Lower leg skin (tissue), 4 donors: ENCODE measurements around the gene ARHGAP1. TPM values are rescaled to one million over a fixed set of nuclear protein-coding genes. Genes with fewer than 3 reads are reported as not detected.

Experiments used
- DNase-seq, 2 donors: peaks; one replicate each; pipeline ENCODE4 v3.0.0-alpha.2; 2019; ENCODE audit warnings: low spot score in 2 of 2
- H3K4me3 ChIP-seq: fragments of 200-600 bp; sonication (generic); 2 replicates; pipeline ENCODE4 v1.5.1; 2017; ENCODE audit warnings: mild to moderate bottlenecking, low read depth; ENCODE audit not compliant: poor library complexity, severe bottlenecking
- CTCF ChIP-seq, 3 donors: fragments of 450-650 bp; IDR thresholded peaks; one replicate each; pipeline ENCODE4 v1.5.1; 2016; ENCODE audit warnings: antibody characterized with exemption in 3 of 3, mild to moderate bottlenecking in 3 of 3, moderate library complexity in 2 of 3
- POLR2A ChIP-seq, 2 donors: fragments of 450-650 bp; IDR thresholded peaks; one replicate each; pipeline ENCODE4 v1.6.1; 2016 to 2017; ENCODE audit warnings: antibody characterized with exemption in 2 of 2, mild to moderate bottlenecking in 1 of 2, moderate library complexity in 1 of 2
- WGBS, 2 donors: methylation state at CpG; one replicate each; pipeline ENCODE4 v1.1.5; 2018; 5-methylcytosine and 5-hydroxymethylcytosine counted together
- intact Hi-C: fragments of 100-400 bp; cut with DNase I; formaldehyde crosslinking; loops from one replicate; pipeline ENCODE4 v1.15.0; 2023; ENCODE audit warnings: low total_unique reads
- total RNA-seq, 4 donors: library from RNA; depleted of rRNA; stranded (reverse); fragments of >200 nt; gene quantifications; one replicate each; pipeline ENCODE4 v1.1.0, GENCODE V29; 2016

Gene ARHGAP1
- total RNA-seq, 4 donors from 2014 or later, result 56.4 to 70.6 (median 64.3) TPM

GRCh38 chr11:46690702-46691101 lies 9.7 kb downstream of the ARHGAP1 start:
- intact Hi-C loops, result no loop called here
- DNase-seq, result no peak
- TF ChIP-seq POLR2A (IDR thresholded peaks at IDR 0.05) (no peak), CTCF (IDR thresholded peaks at IDR 0.05) (no peak)
- no peak overlapping the region for H3K4me3 ChIP-seq
- 92 to 100% methylated on average over 1 of the region's 1 CpG for WGBS, 2 donors

GRCh38 chr11:46686886-46687795 lies 13.3 kb downstream of the ARHGAP1 start:
- DNase-seq, result no peak
- H3K4me3 ChIP-seq, result no peak overlapping the region
- TF ChIP-seq CTCF (IDR thresholded peaks at IDR 0.05) (no peak), POLR2A (IDR thresholded peaks at IDR 0.05) (no peak)
- intact Hi-C loops, result no loop called here
- WGBS, 2 donors, result 36 to 53% methylated on average over 15 of the region's 15 CpGs

GRCh38 chr11:46684367-46684766 lies 16.1 kb downstream of the ARHGAP1 start:
- WGBS, 2 donors, result 65 to 67% methylated on average over 3 of the region's 3 CpGs
- H3K4me3 ChIP-seq, result no peak overlapping the region
- DNase-seq, result no peak
- TF ChIP-seq CTCF (IDR thresholded peaks at IDR 0.05) (no peak), POLR2A (IDR thresholded peaks at IDR 0.05) (no peak)
- intact Hi-C loops, result no loop called here

GRCh38 chr11:46682773-46683752 lies 17.4 kb downstream of the ARHGAP1 start:
- 89 to 92% methylated on average over 11 of the region's 11 CpGs for WGBS, 2 donors
- no peak overlapping the region for H3K4me3 ChIP-seq
- DNase-seq, result no peak
- TF ChIP-seq POLR2A (IDR thresholded peaks at IDR 0.05) (no peak), CTCF (IDR thresholded peaks at IDR 0.05) (no peak)
- intact Hi-C loops, result no loop called here

- H3K4me3 ChIP-seq, result no peak overlapping the region
- intact Hi-C loops, result no loop called here
- 89 to 93% methylated on average over 8 to 11 of the region's 11 CpGs for whole genome bisulfite sequencing, 2 donors
- no peak for DNase-seq
- no peak for TF ChIP-seq CTCF (IDR thresholded peaks at IDR 0.05)
- no peak for TF ChIP-seq POLR2A (IDR thresholded peaks at IDR 0.05)
Measured at GRCh38 chr11:46681814-46682213, 18.6 kb downstream of the ARHGAP1 start.
